ENCODE data around the gene PIBF1.
"Not testable (repeated sequence)": the region's sequence is repeated elsewhere in the genome, so short reads cannot be mapped to it uniquely, and the experiment has no call there.

The PIBF1 gene

GRCh38 chr13:72781451-72782439, at the start of gene PIBF1, which contains the start of gene DIS3:
TSS of gene PIBF1 (plus strand) at chr13:72782133. CDS start at chr13:72783470, 1,337 bp downstream.
TSS of gene DIS3 (minus strand) at chr13:72781900. CDS start at chr13:72781832, 68 bp downstream.
- peak; percentile 96 for DNase-seq (ENCODE audit: low read depth in 2 of 2)

GRCh38 chr13:72737033-72737432, 44.9 kb upstream of the PIBF1 start:
- DNase-seq (ENCODE audit: low read depth in 2 of 2), result no peak

GRCh38 chr13:72740015-72740414, 41.9 kb upstream of the PIBF1 start:
- DNase-seq (ENCODE audit: low read depth in 2 of 2), result no peak

GRCh38 chr13:72745260-72745659, 36.7 kb upstream of the PIBF1 start:
- DNase-seq (ENCODE audit: low read depth in 2 of 2), result no peak

GRCh38 chr13:72751220-72751619, 30.7 kb upstream of the PIBF1 start:
- no peak for DNase-seq (ENCODE audit: low read depth in 2 of 2)

GRCh38 chr13:72754111-72754510, 27.8 kb upstream of the PIBF1 start:
- no peak for DNase-seq (ENCODE audit: low read depth in 2 of 2)

- DNase-seq (ENCODE audit: low read depth in 2 of 2), result no peak
Measured at GRCh38 chr13:72757792-72758535, 24.0 kb upstream of the PIBF1 start.

GRCh38 chr13:72760189-72760588, 21.7 kb upstream of the PIBF1 start:
- no peak for DNase-seq (ENCODE audit: low read depth in 2 of 2)

GRCh38 chr13:72763411-72763810, 18.5 kb upstream of the PIBF1 start:
- no peak for DNase-seq (ENCODE audit: low read depth in 2 of 2)

- DNase-seq (ENCODE audit: low read depth in 2 of 2), result no peak
Measured at GRCh38 chr13:72774019-72774418, 7.9 kb upstream of the PIBF1 start.

- no peak for DNase-seq (ENCODE audit: low read depth in 2 of 2)
Measured at GRCh38 chr13:72782717-72783116, 784 bp downstream of the PIBF1 start.

GRCh38 chr13:72784679-72785078, 2.7 kb downstream of the PIBF1 start:
- DNase-seq (ENCODE audit: low read depth in 2 of 2), result not testable (repeated sequence)

GRCh38 chr13:72788831-72789230, 6.9 kb downstream of the PIBF1 start:
- no peak for DNase-seq (ENCODE audit: low read depth in 2 of 2)

GRCh38 chr13:72792640-72793039, 10.7 kb downstream of the PIBF1 start:
- DNase-seq (ENCODE audit: low read depth in 2 of 2), result no peak

GRCh38 chr13:72798817-72799216, 16.9 kb downstream of the PIBF1 start:
- DNase-seq (ENCODE audit: low read depth in 2 of 2), result no peak

GRCh38 chr13:72804301-72804700, 22.4 kb downstream of the PIBF1 start:
- DNase-seq (ENCODE audit: low read depth in 2 of 2), result no peak

- no peak for DNase-seq (ENCODE audit: low read depth in 2 of 2)
Measured at GRCh38 chr13:72805676-72806346, 23.9 kb downstream of the PIBF1 start.

GRCh38 chr13:72806514-72806913, 24.6 kb downstream of the PIBF1 start:
- DNase-seq (ENCODE audit: low read depth in 2 of 2), result not testable (repeated sequence)

- DNase-seq (ENCODE audit: low read depth in 2 of 2), result no peak
Measured at GRCh38 chr13:72808917-72809500, 27.1 kb downstream of the PIBF1 start.

GRCh38 chr13:72820156-72820897, 38.4 kb downstream of the PIBF1 start:
- DNase-seq (ENCODE audit: low read depth in 2 of 2), result no peak

- DNase-seq (ENCODE audit: low read depth in 2 of 2), result no peak
Measured at GRCh38 chr13:72820898-72821279, 39.0 kb downstream of the PIBF1 start.
